ENCODE results near the gene CCDC51. TPM values are rescaled to one million over a fixed set of nuclear protein-coding genes. Genes with fewer than 3 reads are reported as not detected.

The CCDC51 gene
- total and polyA plus RNA-seq, 2 donors from 2014 or later: 13.8 to 32.8 TPM

GRCh38 chr3:48422272-48422671 is 17.6 kb downstream of the CCDC51 start:
- no peaks in the 10 kb centered on the region for H3K27me3 ChIP-seq (ENCODE audit: control insufficient read depth, insufficient read depth, low read length)
- H3K4me3 ChIP-seq (ENCODE audit: low read length in 3 of 3): no peak overlapping the region
- H3K27ac ChIP-seq (ENCODE audit: low read depth in 2 of 2, low read length in 2 of 2): no peak overlapping the region
- peaks cover 0 to 33% (median 14%) of the 10 kb centered on the region in 3 donors for H3K36me3 ChIP-seq (ENCODE audit: control insufficient read depth in 2 of 3, insufficient read depth in 3 of 3, low read length in 3 of 3)
- DNase-seq (no peak), FAIRE-seq (no peak)
- intact Hi-C loops (cut with DNase I): no loop called here
- peaks cover 0 to 50% (median 25%) of the 10 kb centered on the region in 3 donors for H3K4me1 ChIP-seq (ENCODE audit: control insufficient read depth in 2 of 3, insufficient read depth in 2 of 3, low read depth in 1 of 3, low read length in 3 of 3)
- TF ChIP-seq, protein P1, sequence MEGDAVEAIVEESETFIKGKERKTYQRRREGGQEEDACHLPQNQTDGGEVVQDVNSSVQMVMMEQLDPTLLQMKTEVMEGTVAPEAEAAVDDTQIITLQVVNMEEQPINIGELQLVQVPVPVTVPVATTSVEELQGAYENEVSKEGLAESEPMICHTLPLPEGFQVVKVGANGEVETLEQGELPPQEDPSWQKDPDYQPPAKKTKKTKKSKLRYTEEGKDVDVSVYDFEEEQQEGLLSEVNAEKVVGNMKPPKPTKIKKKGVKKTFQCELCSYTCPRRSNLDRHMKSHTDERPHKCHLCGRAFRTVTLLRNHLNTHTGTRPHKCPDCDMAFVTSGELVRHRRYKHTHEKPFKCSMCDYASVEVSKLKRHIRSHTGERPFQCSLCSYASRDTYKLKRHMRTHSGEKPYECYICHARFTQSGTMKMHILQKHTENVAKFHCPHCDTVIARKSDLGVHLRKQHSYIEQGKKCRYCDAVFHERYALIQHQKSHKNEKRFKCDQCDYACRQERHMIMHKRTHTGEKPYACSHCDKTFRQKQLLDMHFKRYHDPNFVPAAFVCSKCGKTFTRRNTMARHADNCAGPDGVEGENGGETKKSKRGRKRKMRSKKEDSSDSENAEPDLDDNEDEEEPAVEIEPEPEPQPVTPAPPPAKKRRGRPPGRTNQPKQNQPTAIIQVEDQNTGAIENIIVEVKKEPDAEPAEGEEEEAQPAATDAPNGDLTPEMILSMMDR (IDR thresholded peaks at IDR 0.05; ENCODE audit: borderline replicate concordance, extremely low read depth, insufficient read depth): no peak
- no peak overlapping the region for H3K9ac ChIP-seq (ENCODE audit: low read length in 3 of 3)
- H3K9me3 ChIP-seq (ENCODE audit: control insufficient read depth in 2 of 3, insufficient read depth in 1 of 3, low read length in 3 of 3): no peaks in the 10 kb centered on the region

DNA sequence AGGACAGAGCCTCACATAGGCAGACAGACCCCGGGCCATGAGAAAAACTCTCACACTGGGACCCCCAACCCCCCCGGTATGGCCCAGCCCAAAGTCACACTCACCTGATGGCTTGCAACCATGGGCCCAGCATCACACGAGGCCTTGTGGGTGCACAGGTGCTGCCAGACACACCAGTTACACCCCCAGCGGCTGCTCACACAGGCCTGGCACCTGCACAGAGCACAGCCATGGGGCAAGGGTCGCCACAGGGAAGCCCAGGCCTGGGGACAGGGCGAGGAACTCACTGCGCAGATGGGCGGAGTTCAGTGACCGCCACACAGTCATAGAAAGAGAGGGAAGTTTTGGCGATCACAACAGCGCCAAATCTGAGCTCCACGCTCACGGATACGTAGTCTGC is 19.4 kb downstream of the CCDC51 start:
- Histone ChIP-seq H3K27ac (ENCODE audit: low read depth in 2 of 2, low read length in 2 of 2) (no peak overlapping the region), H3K27me3 (ENCODE audit: control insufficient read depth, insufficient read depth, low read length) (no peaks in the 10 kb centered on the region), H3K4me1 (ENCODE audit: control insufficient read depth in 2 of 3, insufficient read depth in 2 of 3, low read depth in 1 of 3, low read length in 3 of 3) (peaks cover 0 to 33% (median 12%) of the 10 kb centered on the region in 3 donors), H3K9ac (ENCODE audit: low read length in 3 of 3) (no peak overlapping the region), H3K4me3 (ENCODE audit: low read length in 3 of 3) (no peak overlapping the region), H3K9me3 (ENCODE audit: control insufficient read depth in 2 of 3, insufficient read depth in 1 of 3, low read length in 3 of 3) (no peaks in the 10 kb centered on the region), H3K36me3 (ENCODE audit: control insufficient read depth in 2 of 3, insufficient read depth in 3 of 3, low read length in 3 of 3) (peaks cover 2 to 50% (median 20%) of the 10 kb centered on the region in 3 donors)
- no peak for DNase-seq
- TF ChIP-seq, protein P1 (IDR thresholded peaks at IDR 0.05; ENCODE audit: borderline replicate concordance, extremely low read depth, insufficient read depth): no peak
- intact Hi-C loops (cut with DNase I): no loop called here
- FAIRE-seq: no peak

DNA sequence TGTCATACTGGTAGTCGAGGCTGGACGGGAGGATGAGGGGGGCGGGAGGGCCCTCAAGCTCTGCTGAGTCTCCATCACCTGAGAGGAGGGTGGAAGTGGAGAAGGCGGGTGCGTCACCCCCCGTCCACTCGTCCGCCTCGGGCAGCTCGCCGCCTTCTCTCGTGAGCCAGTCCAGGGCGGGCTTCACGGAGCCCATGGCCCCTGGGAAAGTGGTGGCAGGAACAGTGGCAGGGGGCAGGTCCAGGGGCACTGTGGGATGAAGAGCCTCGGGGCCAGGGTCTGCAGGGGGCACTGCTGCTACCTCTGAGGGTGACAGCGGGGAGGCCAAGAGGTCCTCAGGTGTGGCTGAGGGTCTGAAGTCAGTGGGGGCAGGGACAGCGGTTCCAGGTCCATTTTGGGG is 20.3 kb downstream of the CCDC51 start:
- intact Hi-C loops (cut with DNase I): no loop called here
- FAIRE-seq: no peak

More for the DNA sequence above, 20.3 kb downstream of the CCDC51 start:
- Histone ChIP-seq H3K27ac (ENCODE audit: low read depth in 2 of 2, low read length in 2 of 2) (no peak overlapping the region), H3K4me1 (ENCODE audit: control insufficient read depth in 2 of 3, insufficient read depth in 2 of 3, low read depth in 1 of 3, low read length in 3 of 3) (peaks cover 0 to 25% (median 2%) of the 10 kb centered on the region in 3 donors), H3K27me3 (ENCODE audit: control insufficient read depth, insufficient read depth, low read length) (no peaks in the 10 kb centered on the region), H3K4me3 (ENCODE audit: low read length in 3 of 3) (no peak overlapping the region), H3K9me3 (ENCODE audit: control insufficient read depth in 2 of 3, insufficient read depth in 1 of 3, low read length in 3 of 3) (no peaks in the 10 kb centered on the region), H3K9ac (ENCODE audit: low read length in 3 of 3) (no peak overlapping the region), H3K36me3 (ENCODE audit: control insufficient read depth in 2 of 3, insufficient read depth in 3 of 3, low read length in 3 of 3) (peaks cover 2 to 59% (median 29%) of the 10 kb centered on the region in 3 donors)
- TF ChIP-seq, protein P1 (IDR thresholded peaks at IDR 0.05; ENCODE audit: borderline replicate concordance, extremely low read depth, insufficient read depth): no peak
- DNase-seq: peak in 1 of 5 donors; percentile 60
